HepG2 (cell line): Measurements from ENCODE around the gene GGA1. TPM values are rescaled to one million over a fixed set of nuclear protein-coding genes. Genes with fewer than 3 reads are reported as not detected.
A peak's percentile ranks its signal among the peaks of the same experiment; 100 is the strongest.

Source experiments
- ARNT2 ChIP-seq: sonication (generic); formaldehyde crosslinking; IDR thresholded peaks from 2 replicates; pipeline ENCODE4 v1.8.0; 2022; ENCODE audit warnings: mild to moderate bottlenecking, low read depth, missing genetic modification reagents, moderate library complexity
- ETV5 ChIP-seq: IDR thresholded peaks from 2 replicates; pipeline ENCODE4 v1.6.1; 2018; ENCODE audit warnings: missing biosample characterization, missing genetic modification reagents, inconsistent platforms, borderline replicate concordance
- ETV6 ChIP-seq: sonication (generic); formaldehyde crosslinking; conservative IDR thresholded peaks from 2 replicates; pipeline ENCODE4 v1.4.0; 2020; ENCODE audit warnings: missing genetic modification reagents
- MYC ChIP-seq: sonication (generic); formaldehyde crosslinking; IDR thresholded peaks from 2 replicates; pipeline ENCODE4 v1.9.0; 2021; ENCODE audit warnings: missing genetic modification reagents, borderline replicate concordance
- POGZ ChIP-seq: sonication (generic); formaldehyde crosslinking; IDR thresholded peaks from 2 replicates; pipeline ENCODE4 v1.4.0; 2020; ENCODE audit warnings: mild to moderate bottlenecking, missing genetic modification reagents
- SIN3B ChIP-seq: fragments of 150-350 bp; IDR thresholded peaks from 2 replicates; pipeline ENCODE4 v1.6.1; 2014; ENCODE audit warnings: low read length
- TEF ChIP-seq: sonication (generic); formaldehyde crosslinking; IDR thresholded peaks from 2 replicates; pipeline ENCODE4 v1.5.0; 2020; ENCODE audit warnings: missing genetic modification reagents
- ZBTB14 ChIP-seq: sonication (generic); formaldehyde crosslinking; IDR thresholded peaks from 2 replicates; pipeline ENCODE4 v1.4.0; 2020; ENCODE audit warnings: missing genetic modification reagents
- ZFP91 ChIP-seq: sonication (generic); formaldehyde crosslinking; IDR thresholded peaks from 2 replicates; pipeline ENCODE4 v1.9.0; 2022; ENCODE audit warnings: missing genetic modification reagents, mild to moderate bottlenecking, borderline replicate concordance
- ZNF224 ChIP-seq: sonication (generic); formaldehyde crosslinking; IDR thresholded peaks from 2 replicates; pipeline ENCODE4 v1.5.0; 2020; ENCODE audit warnings: mild to moderate bottlenecking, missing genetic modification reagents
- ZNF235 ChIP-seq: sonication (generic); formaldehyde crosslinking; IDR thresholded peaks from 2 replicates; pipeline ENCODE4 v1.8.1; 2023; ENCODE audit warnings: mild to moderate bottlenecking, missing genetic modification reagents, borderline replicate concordance
- ZNF343 ChIP-seq: sonication (generic); formaldehyde crosslinking; IDR thresholded peaks from 2 replicates; pipeline ENCODE4 v1.4.0; 2020; ENCODE audit warnings: mild to moderate bottlenecking, missing genetic modification reagents
- ZNF616 ChIP-seq: sonication (generic); formaldehyde crosslinking; IDR thresholded peaks from 2 replicates; pipeline ENCODE4 v1.5.0; 2020; ENCODE audit warnings: low read depth, mild to moderate bottlenecking, missing genetic modification reagents
- polyA plus RNA-seq, 8 experiments: library from polyadenylated mRNA; depleted of rRNA in 3 of 8; stranded (reverse) in 7 of 8; unstranded in 1 of 8; fragments of >200 nt; fragmentation: Illumina TruSeq in 4 of 8; extraction: Trizol in 4 of 8; gene quantifications; 2 replicates each; pipeline versions ENCODE4 v1.2.1 to v1.2.3, GENCODE V29; 2011 to 2016; ENCODE audit warnings: low read depth in 4 of 8, missing spikeins in 1 of 8, mixed read lengths in 1 of 8; ENCODE audit not compliant: insufficient read depth in 1 of 8
- total RNA-seq, 5 experiments: library from RNA; depleted of rRNA; stranded (reverse); fragments of >200 nt; fragmentation: Illumina TruSeq; extraction: Trizol; gene quantifications; 2 replicates each; pipeline ENCODE4 v1.2.3, GENCODE V29; 2016; ENCODE audit warnings: low read depth in 1 of 5
- TF ChIP-seq, protein P1 (sequence below): sonication (generic); formaldehyde crosslinking; IDR thresholded peaks from 2 replicates; pipeline ENCODE4 v1.8.1; 2023; ENCODE audit warnings: mild to moderate bottlenecking, moderate library complexity, missing genetic modification reagents
- TF ChIP-seq, protein P2 (sequence below), 2 experiments: fragments of 450-650 bp in 1 of 2; sonication (generic) in 1 of 2; formaldehyde crosslinking; IDR thresholded peaks; 2 replicates each; pipeline versions ENCODE4 v1.5.0 to v1.8.0; 2020 to 2022; ENCODE audit warnings: mild to moderate bottlenecking in 1 of 2, missing genetic modification reagents in 1 of 2
- TF ChIP-seq, protein P3 (sequence below): sonication (generic); formaldehyde crosslinking; IDR thresholded peaks from 2 replicates; pipeline ENCODE4 v1.4.0; 2020; ENCODE audit warnings: missing genetic modification reagents
- TF ChIP-seq, protein P4 (sequence below): sonication (generic); formaldehyde crosslinking; conservative IDR thresholded peaks from 2 replicates; pipeline ENCODE4 v1.4.0; 2020; ENCODE audit warnings: missing genetic modification reagents
- TF ChIP-seq, protein P5 (sequence below): IDR thresholded peaks from 2 replicates; pipeline ENCODE4 v1.6.1; 2018; ENCODE audit warnings: missing genetic modification reagents, mild to moderate bottlenecking, missing compliant biosample characterization

Gene GGA1
- total and polyA plus RNA-seq, 2 of the 13 experiments (the other 11 are each of a cell fraction or from before 2014, with no cell fraction given) = 29.1 to 87.2 TPM

GRCh38 chr22:37658133-37659065, 49.8 kb downstream of the GGA1 start, which contains the start of gene PDXP (continued):
- TF ChIP-seq ZFP91 (CRISPR knock-in tag) (no peak), MYC (peak; percentile 41), SIN3B (0 out of 2 replicates have a peak, but pooled peaks have one; percentile 4), ZNF616 (CRISPR knock-in tag) (peak; percentile 65; the same call in 1 of the 2 replicates), ZBTB14 (CRISPR knock-in tag) (peak; percentile 84), ZNF224 (CRISPR knock-in tag) (0 out of 2 replicates have a peak, but pooled peaks have one; percentile 19), ZNF235 (CRISPR knock-in tag) (peak; percentile 14; the same call in 1 of the 2 replicates), ARNT2 (CRISPR knock-in tag) (peak; percentile 92), ETV6 (CRISPR knock-in tag) (0 out of 2 replicates have a peak, but pooled peaks have one; percentile 46), ETV5 (0 out of 2 replicates have a peak, but pooled peaks have one; percentile 34), TEF (CRISPR knock-in tag) (no peak), POGZ (CRISPR knock-in tag) (peak; percentile 35; the same call in 1 of the 2 replicates), ZNF343 (0 out of 2 replicates have a peak, but pooled peaks have one; percentile 15)
- TF ChIP-seq, protein P1, sequence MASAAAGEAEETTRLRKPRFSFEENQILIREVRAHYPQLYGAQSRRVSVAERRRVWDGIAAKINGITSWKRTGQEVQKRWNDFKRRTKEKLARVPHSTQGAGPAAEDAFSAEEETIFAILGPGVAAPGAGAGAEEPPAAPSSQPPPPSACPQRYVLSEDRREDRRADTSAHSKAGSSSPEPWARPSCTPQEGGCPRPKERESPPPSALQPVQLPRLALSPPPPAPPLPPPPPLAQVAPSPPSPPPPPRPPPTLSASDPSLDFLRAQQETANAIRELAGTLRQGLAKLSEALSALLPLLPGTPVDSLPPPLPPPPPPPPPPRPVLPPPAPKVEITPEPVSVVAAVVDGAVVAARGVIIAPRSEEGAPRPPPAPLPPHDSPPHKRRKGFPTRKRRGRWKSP (CRISPR knock-in tag) = peak; percentile 38
- TF ChIP-seq, protein P2, sequence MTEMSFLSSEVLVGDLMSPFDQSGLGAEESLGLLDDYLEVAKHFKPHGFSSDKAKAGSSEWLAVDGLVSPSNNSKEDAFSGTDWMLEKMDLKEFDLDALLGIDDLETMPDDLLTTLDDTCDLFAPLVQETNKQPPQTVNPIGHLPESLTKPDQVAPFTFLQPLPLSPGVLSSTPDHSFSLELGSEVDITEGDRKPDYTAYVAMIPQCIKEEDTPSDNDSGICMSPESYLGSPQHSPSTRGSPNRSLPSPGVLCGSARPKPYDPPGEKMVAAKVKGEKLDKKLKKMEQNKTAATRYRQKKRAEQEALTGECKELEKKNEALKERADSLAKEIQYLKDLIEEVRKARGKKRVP (CRISPR knock-in tag; IDR thresholded peaks at IDR 0.05) = no peak
- TF ChIP-seq, protein P3, sequence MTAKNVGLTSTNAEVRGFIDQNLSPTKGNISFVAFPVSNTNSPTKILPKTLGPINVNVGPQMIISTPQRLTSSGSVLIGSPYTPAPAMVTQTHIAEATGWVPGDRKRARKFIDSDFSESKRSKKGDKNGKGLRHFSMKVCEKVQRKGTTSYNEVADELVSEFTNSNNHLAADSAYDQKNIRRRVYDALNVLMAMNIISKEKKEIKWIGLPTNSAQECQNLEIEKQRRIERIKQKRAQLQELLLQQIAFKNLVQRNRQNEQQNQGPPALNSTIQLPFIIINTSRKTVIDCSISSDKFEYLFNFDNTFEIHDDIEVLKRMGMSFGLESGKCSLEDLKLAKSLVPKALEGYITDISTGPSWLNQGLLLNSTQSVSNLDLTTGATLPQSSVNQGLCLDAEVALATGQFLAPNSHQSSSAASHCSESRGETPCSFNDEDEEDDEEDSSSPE (CRISPR knock-in tag) = peak; percentile 91
- TF ChIP-seq, protein P4, sequence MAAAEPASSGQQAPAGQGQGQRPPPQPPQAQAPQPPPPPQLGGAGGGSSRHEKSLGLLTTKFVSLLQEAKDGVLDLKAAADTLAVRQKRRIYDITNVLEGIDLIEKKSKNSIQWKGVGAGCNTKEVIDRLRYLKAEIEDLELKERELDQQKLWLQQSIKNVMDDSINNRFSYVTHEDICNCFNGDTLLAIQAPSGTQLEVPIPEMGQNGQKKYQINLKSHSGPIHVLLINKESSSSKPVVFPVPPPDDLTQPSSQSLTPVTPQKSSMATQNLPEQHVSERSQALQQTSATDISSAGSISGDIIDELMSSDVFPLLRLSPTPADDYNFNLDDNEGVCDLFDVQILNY (CRISPR knock-in tag) = peak; percentile 84; the same call in 1 of the 2 replicates
- TF ChIP-seq, protein P5, sequence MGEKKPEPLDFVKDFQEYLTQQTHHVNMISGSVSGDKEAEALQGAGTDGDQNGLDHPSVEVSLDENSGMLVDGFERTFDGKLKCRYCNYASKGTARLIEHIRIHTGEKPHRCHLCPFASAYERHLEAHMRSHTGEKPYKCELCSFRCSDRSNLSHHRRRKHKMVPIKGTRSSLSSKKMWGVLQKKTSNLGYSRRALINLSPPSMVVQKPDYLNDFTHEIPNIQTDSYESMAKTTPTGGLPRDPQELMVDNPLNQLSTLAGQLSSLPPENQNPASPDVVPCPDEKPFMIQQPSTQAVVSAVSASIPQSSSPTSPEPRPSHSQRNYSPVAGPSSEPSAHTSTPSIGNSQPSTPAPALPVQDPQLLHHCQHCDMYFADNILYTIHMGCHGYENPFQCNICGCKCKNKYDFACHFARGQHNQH = peak; percentile 53; the same call in 1 of the 2 replicates
